Neural progenitor cell (in vitro differentiated cells): ENCODE results near the gene CATSPER3. TPM values are rescaled to one million over a fixed set of nuclear protein-coding genes. Genes with fewer than 3 reads are reported as not detected.

Experiments
- DNase-seq: peaks from one replicate; pipeline ENCODE4 v3.0.0-alpha.2; 2016; ENCODE audit warnings: low spot score
- H2AFZ ChIP-seq: fragments of 200-600 bp; sonication (generic); replicated peaks from 2 replicates; pipeline ENCODE4 v1.6.1; 2016; ENCODE audit warnings: antibody characterized with exemption
- H3F3A ChIP-seq: fragments of 200-600 bp; sonication (generic); 2 replicates; pipeline ENCODE4 v1.6.1; 2016; ENCODE audit warnings: antibody characterized with exemption, low read depth
- H3K27ac ChIP-seq: fragments of 200-600 bp; sonication (generic); 2 replicates; pipeline ENCODE4 v1.5.1; 2016; ENCODE audit warnings: mild to moderate bottlenecking
- H3K27me3 ChIP-seq: fragments of 200-600 bp; sonication (generic); 2 replicates; pipeline ENCODE4 v1.6.1; 2016; ENCODE audit warnings: mild to moderate bottlenecking, moderate library complexity
- H3K36me3 ChIP-seq: fragments of 200-600 bp; sonication (generic); 2 replicates; pipeline ENCODE4 v1.5.1; 2016
- H3K4me1 ChIP-seq: fragments of 200-600 bp; sonication (generic); 2 replicates; pipeline ENCODE4 v1.6.1; 2016; ENCODE audit warnings: mixed run types
- H3K4me2 ChIP-seq: fragments of 200-600 bp; sonication (generic); 2 replicates; pipeline ENCODE4 v1.6.1; 2016
- H3K4me3 ChIP-seq: fragments of 200-600 bp; sonication (generic); 2 replicates; pipeline ENCODE4 v1.5.1; 2016
- H3K79me2 ChIP-seq: fragments of 200-600 bp; sonication (generic); 2 replicates; pipeline ENCODE4 v1.6.1; 2016; ENCODE audit warnings: low read depth
- H3K9ac ChIP-seq: fragments of 200-600 bp; sonication (generic); 2 replicates; pipeline ENCODE4 v1.6.1; 2016
- H3K9me3 ChIP-seq: fragments of 200-600 bp; sonication (generic); 2 replicates; pipeline ENCODE4 v1.5.1; 2016; ENCODE audit warnings: low read depth
- H4K20me1 ChIP-seq: fragments of 200-600 bp; sonication (generic); 2 replicates; pipeline ENCODE4 v1.6.1; 2016; ENCODE audit warnings: low read depth
- H3K27ac Mint-ChIP-seq: 3 replicates; pipeline ENCODE4 v1.8.0; 2021; ENCODE audit warnings: mixed read lengths
- H3K27me3 Mint-ChIP-seq: 2 replicates; pipeline ENCODE4 v1.8.0; 2022; ENCODE audit warnings: low read depth, mild to moderate bottlenecking, inconsistent platforms, moderate library complexity, mixed read lengths; ENCODE audit not compliant: insufficient read depth
- H3K36me3 Mint-ChIP-seq: 3 replicates; pipeline ENCODE4 v1.8.0; 2021; ENCODE audit warnings: mixed read lengths
- H3K4me1 Mint-ChIP-seq: 3 replicates; pipeline ENCODE4 v1.8.0; 2021; ENCODE audit warnings: mixed read lengths
- H3K4me3 Mint-ChIP-seq: 3 replicates; pipeline ENCODE4 v1.8.0; 2021; ENCODE audit warnings: mild to moderate bottlenecking, moderate library complexity, mixed read lengths
- H3K9me3 Mint-ChIP-seq: 3 replicates; pipeline ENCODE4 v1.8.0; 2020; ENCODE audit warnings: mixed read lengths
- EZH2 ChIP-seq: fragments of 200-600 bp; sonication (generic); IDR thresholded peaks from 2 replicates; pipeline ENCODE4 v1.6.1; 2017; ENCODE audit warnings: antibody characterized with exemption, mild to moderate bottlenecking, moderate library complexity
- EZH2phosphoT487 ChIP-seq: fragments of 200-600 bp; sonication (generic); IDR thresholded peaks from 2 replicates; pipeline ENCODE4 v1.6.1; 2017; ENCODE audit warnings: antibody characterized with exemption
- total RNA-seq: library from RNA; depleted of rRNA; stranded (reverse); fragments of >200 nt; gene quantifications from 2 replicates; pipeline ENCODE4 v1.2.3, GENCODE V29; 2015; ENCODE audit warnings: low replicate concordance
- TF ChIP-seq, protein P1 (sequence below): fragments of 200-600 bp; sonication (generic); IDR thresholded peaks from 2 replicates; pipeline ENCODE4 v1.5.1; 2017; ENCODE audit warnings: antibody characterized with exemption, mild to moderate bottlenecking

Gene CATSPER3
- total RNA-seq, 1 donor from 2014 or later = not detected

DNA sequence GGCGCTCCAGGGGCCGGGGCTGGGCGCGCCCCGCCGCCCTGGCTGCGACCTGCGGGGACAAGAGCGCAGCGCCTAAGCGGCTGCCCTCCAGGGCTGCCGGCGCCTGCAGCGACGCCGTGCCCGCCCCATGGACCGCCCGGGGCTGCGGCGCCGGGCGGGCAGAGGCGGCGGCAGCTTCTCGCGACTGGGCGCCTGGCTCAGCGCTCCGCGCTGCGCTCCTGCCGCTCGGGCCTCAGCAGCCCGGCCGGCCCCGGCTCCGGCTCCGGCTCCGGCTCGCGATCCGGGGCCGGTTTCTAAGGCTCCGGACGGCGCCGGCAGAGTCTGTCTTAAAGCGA lies 66.2 kb downstream of the CATSPER3 start, which contains the start of gene PITX1:
Gene PITX1 (minus strand): TSS at position 328 of the 335 bp plus-strand sequence. CDS start 347 bp downstream, outside the sequence.
- peaks cover 100% of the 10 kb centered on the region for H3K27me3 ChIP-seq
- Mint-ChIP-seq H3K36me3 (no peaks in the 10 kb centered on the region), H3K4me3 (peak within 1 kb of the TSS; percentile 85), H3K9me3 (peaks cover 5% of the 10 kb centered on the region), H3K27me3 (peaks cover 86% of the 10 kb centered on the region), H3K27ac (no peak within 1 kb of the TSS), H3K4me1 (peaks cover 22% of the 10 kb centered on the region)
- TF ChIP-seq EZH2phosphoT487 (no peak), EZH2 (no peak)
- TF ChIP-seq, protein P1, sequence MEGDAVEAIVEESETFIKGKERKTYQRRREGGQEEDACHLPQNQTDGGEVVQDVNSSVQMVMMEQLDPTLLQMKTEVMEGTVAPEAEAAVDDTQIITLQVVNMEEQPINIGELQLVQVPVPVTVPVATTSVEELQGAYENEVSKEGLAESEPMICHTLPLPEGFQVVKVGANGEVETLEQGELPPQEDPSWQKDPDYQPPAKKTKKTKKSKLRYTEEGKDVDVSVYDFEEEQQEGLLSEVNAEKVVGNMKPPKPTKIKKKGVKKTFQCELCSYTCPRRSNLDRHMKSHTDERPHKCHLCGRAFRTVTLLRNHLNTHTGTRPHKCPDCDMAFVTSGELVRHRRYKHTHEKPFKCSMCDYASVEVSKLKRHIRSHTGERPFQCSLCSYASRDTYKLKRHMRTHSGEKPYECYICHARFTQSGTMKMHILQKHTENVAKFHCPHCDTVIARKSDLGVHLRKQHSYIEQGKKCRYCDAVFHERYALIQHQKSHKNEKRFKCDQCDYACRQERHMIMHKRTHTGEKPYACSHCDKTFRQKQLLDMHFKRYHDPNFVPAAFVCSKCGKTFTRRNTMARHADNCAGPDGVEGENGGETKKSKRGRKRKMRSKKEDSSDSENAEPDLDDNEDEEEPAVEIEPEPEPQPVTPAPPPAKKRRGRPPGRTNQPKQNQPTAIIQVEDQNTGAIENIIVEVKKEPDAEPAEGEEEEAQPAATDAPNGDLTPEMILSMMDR = no peak
- H3K79me2 ChIP-seq = no peaks in the 10 kb centered on the region
- H3K4me2 ChIP-seq = peak within 1 kb of the TSS; percentile 85
- H3K36me3 ChIP-seq = no peaks in the 10 kb centered on the region
- peak; percentile 66 for DNase-seq
- H3K9me3 ChIP-seq = no peaks in the 10 kb centered on the region
- peaks cover 18% of the 10 kb centered on the region for H3K4me1 ChIP-seq
- peaks cover 42% of the 10 kb centered on the region for H3F3A ChIP-seq
- peak within 1 kb of the TSS; percentile 40 for H3K4me3 ChIP-seq
- peaks cover 94% of the 10 kb centered on the region for H4K20me1 ChIP-seq
- H3K9ac ChIP-seq = no peak within 1 kb of the TSS
- H2AFZ ChIP-seq = no peak within 1 kb of the TSS
- no peak within 1 kb of the TSS for H3K27ac ChIP-seq

DNA sequence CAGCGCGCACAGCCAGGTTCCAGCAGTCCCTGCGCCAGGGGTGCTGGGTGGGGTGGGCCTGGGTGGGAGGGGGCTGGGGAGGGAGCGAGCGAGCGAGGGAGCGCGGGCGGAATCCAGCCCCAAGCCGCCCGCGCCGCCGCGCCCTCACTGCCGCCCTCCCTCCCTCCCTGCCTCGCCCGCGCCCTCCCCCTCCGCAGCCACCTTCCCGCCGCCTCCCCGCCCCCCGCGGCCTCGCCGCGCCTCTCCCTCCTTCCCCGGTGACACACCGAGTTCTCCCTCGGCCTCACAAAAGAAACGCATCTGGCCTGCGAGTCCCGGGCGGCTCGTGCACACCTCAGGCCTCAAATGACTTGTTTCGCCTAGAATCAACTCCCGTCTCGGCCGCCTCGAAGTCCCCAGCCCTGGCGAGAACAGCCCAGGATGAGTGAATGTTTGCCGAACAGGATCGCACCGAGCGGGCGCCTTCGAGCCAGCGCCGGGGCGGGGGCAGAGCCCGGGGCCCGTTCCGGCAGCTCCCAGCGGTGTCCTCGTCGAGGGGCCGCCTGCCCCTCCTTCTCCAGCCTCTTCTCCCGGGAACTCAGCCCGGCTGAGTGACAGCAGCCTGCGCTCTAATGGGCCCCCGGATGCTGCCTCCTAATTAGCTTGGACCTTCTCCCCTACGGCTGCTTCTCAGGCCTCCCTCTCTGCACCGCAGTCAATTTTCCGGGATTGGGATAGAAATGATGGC lies 66.7 kb downstream of the CATSPER3 start:
- Histone ChIP-seq H3F3A (peaks cover 42% of the 10 kb centered on the region), H3K4me3 (peak overlapping the region; percentile 40), H4K20me1 (peaks cover 94% of the 10 kb centered on the region), H3K79me2 (no peaks in the 10 kb centered on the region), H3K27ac (no peak overlapping the region), H3K27me3 (peaks cover 100% of the 10 kb centered on the region), H2AFZ (no peak overlapping the region), H3K36me3 (no peaks in the 10 kb centered on the region), H3K4me2 (peak overlapping the region; percentile 85), H3K9ac (no peak overlapping the region), H3K4me1 (peaks cover 20% of the 10 kb centered on the region), H3K9me3 (no peaks in the 10 kb centered on the region)
- Mint-ChIP-seq H3K27me3 (peaks cover 83% of the 10 kb centered on the region), H3K36me3 (no peaks in the 10 kb centered on the region), H3K4me3 (peak overlapping the region; percentile 85), H3K4me1 (peaks cover 21% of the 10 kb centered on the region), H3K27ac (no peak overlapping the region), H3K9me3 (peaks cover 5% of the 10 kb centered on the region)
- TF ChIP-seq EZH2phosphoT487 (no peak), EZH2 (peak; percentile 85)
- peak; percentile 85 for DNase-seq

DNA sequence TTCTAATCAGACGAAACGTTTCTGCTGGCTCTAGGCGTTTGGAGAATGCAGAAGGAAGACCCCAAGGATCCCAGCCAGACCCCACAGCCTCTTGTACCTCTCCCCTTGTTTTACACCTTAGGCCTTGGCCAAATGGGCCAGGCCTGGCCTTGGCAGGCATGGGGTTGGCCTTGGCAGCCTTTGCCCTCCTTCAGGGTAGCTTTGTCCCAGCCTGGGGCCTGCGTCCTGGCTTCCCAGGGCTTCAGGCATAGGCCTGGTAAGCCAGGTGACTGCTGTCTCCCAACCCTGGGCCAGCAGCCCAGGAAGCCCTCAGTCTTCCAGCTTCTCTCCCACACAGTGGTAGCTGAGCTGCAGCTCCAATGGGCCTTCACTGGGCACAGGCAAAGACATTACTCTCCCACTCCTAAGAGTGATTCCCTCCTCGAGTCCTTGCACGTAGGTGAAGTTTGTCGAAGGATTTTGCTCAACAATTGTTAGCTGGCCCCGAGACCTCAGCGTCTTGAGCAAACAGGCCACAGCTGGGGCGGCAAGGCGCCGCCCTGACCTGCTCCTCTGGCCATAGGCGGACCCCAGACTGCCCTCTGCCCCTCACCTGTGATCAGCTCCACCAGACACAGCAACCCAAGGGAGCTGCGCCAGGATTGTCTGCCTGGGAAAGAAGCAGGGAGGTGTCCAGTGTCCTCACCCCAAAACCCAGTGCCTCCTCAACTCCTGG lies 67.4 kb downstream of the CATSPER3 start:
- Histone ChIP-seq H3K79me2 (no peaks in the 10 kb centered on the region), H3K9ac (no peak overlapping the region), H3K4me1 (peaks cover 27% of the 10 kb centered on the region), H3K9me3 (no peaks in the 10 kb centered on the region), H2AFZ (no peak overlapping the region), H3K36me3 (no peaks in the 10 kb centered on the region), H3K4me3 (peak overlapping the region; percentile 40), H3K27me3 (peaks cover 100% of the 10 kb centered on the region), H3K27ac (no peak overlapping the region), H3K4me2 (peak overlapping the region; percentile 85), H4K20me1 (peaks cover 94% of the 10 kb centered on the region), H3F3A (peaks cover 42% of the 10 kb centered on the region)
- no peak overlapping the region for H3K27ac Mint-ChIP-seq
- peaks cover 20% of the 10 kb centered on the region for H3K4me1 Mint-ChIP-seq
- H3K9me3 Mint-ChIP-seq = peaks cover 5% of the 10 kb centered on the region
- peaks cover 78% of the 10 kb centered on the region for H3K27me3 Mint-ChIP-seq
- DNase-seq = no peak
- peak overlapping the region; percentile 85 for H3K4me3 Mint-ChIP-seq
- TF ChIP-seq EZH2 (no peak), EZH2phosphoT487 (no peak)
- TF ChIP-seq, protein P1 = no peak
- no peaks in the 10 kb centered on the region for H3K36me3 Mint-ChIP-seq
